HepG2 (cell line): ENCODE results near the gene ACAP3. TPM values are rescaled to one million over a fixed set of nuclear protein-coding genes. Genes with fewer than 3 reads are reported as not detected.

Experiments
- ARHGAP35 ChIP-seq: sonication (generic); formaldehyde crosslinking; IDR thresholded peaks from 2 replicates; pipeline ENCODE4 v1.9.0; 2022; ENCODE audit warnings: mild to moderate bottlenecking, inconsistent platforms, moderate library complexity, missing genetic modification reagents, borderline replicate concordance
- GABPB1 ChIP-seq: IDR thresholded peaks from 2 replicates; pipeline ENCODE4 v1.6.1; 2016; ENCODE audit warnings: mild to moderate bottlenecking, missing genetic modification reagents, moderate library complexity, missing compliant biosample characterization
- HNRNPUL1 ChIP-seq: fragments of 200-400 bp; formaldehyde crosslinking; IDR thresholded peaks from 2 replicates; pipeline ENCODE4 v1.6.1; 2017; ENCODE audit warnings: low read depth, mild to moderate bottlenecking, low read length, moderate library complexity
- KDM1A ChIP-seq: IDR thresholded peaks from 2 replicates; pipeline ENCODE4 v1.6.1; 2016; ENCODE audit warnings: missing compliant biosample characterization
- KDM6A ChIP-seq: IDR thresholded peaks from 2 replicates; pipeline ENCODE4 v1.6.1; 2016; ENCODE audit warnings: low read depth
- MYC ChIP-seq: sonication (generic); formaldehyde crosslinking; IDR thresholded peaks from 2 replicates; pipeline ENCODE4 v1.9.0; 2021; ENCODE audit warnings: missing genetic modification reagents, borderline replicate concordance
- NRL ChIP-seq: sonication (generic); formaldehyde crosslinking; IDR thresholded peaks from 2 replicates; pipeline ENCODE4 v1.5.0; 2020; ENCODE audit warnings: missing genetic modification reagents, mild to moderate bottlenecking, moderate library complexity, borderline replicate concordance
- REPIN1 ChIP-seq: sonication (generic); formaldehyde crosslinking; IDR thresholded peaks from 2 replicates; pipeline ENCODE4 v1.8.0; 2022; ENCODE audit warnings: missing genetic modification reagents, low read depth, mild to moderate bottlenecking, borderline replicate concordance
- SRSF9 ChIP-seq: fragments of 200-400 bp; formaldehyde crosslinking; IDR thresholded peaks from 2 replicates; pipeline ENCODE4 v1.6.1; 2018; ENCODE audit warnings: borderline replicate concordance, mild to moderate bottlenecking, low read depth, low read length; ENCODE audit not compliant: insufficient read depth, poor library complexity, severe bottlenecking
- SRY ChIP-seq: sonication (generic); formaldehyde crosslinking; IDR thresholded peaks from 2 replicates; pipeline ENCODE4 v1.8.0; 2022; ENCODE audit warnings: mild to moderate bottlenecking, missing genetic modification reagents
- ZBTB1 ChIP-seq: sonication (generic); formaldehyde crosslinking; IDR thresholded peaks from 2 replicates; pipeline ENCODE4 v1.4.0; 2020; ENCODE audit warnings: missing genetic modification reagents, borderline replicate concordance
- ZBTB20 ChIP-seq: sonication (generic); formaldehyde crosslinking; IDR thresholded peaks from 2 replicates; pipeline ENCODE4 v1.8.1; 2023; ENCODE audit warnings: missing genetic modification reagents, low read depth, mild to moderate bottlenecking, borderline replicate concordance
- ZFP36 ChIP-seq: fragments of 150-350 bp; IDR thresholded peaks from 2 replicates; pipeline ENCODE4 v1.6.1; 2018; ENCODE audit warnings: borderline replicate concordance, low read length, low read depth; ENCODE audit not compliant: partially characterized antibody
- ZNF773 ChIP-seq: sonication (generic); formaldehyde crosslinking; IDR thresholded peaks from 2 replicates; pipeline ENCODE4 v1.4.0; 2020; ENCODE audit warnings: missing genetic modification reagents, borderline replicate concordance
- polyA plus RNA-seq, 8 experiments: library from polyadenylated mRNA; depleted of rRNA in 3 of 8; stranded (reverse) in 7 of 8; unstranded in 1 of 8; fragments of >200 nt; fragmentation: Illumina TruSeq in 4 of 8; extraction: Trizol in 4 of 8; gene quantifications; 2 replicates each; pipeline versions ENCODE4 v1.2.1 to v1.2.3, GENCODE V29; 2011 to 2016; ENCODE audit warnings: low read depth in 4 of 8, missing spikeins in 1 of 8, mixed read lengths in 1 of 8; ENCODE audit not compliant: insufficient read depth in 1 of 8
- total RNA-seq, 5 experiments: library from RNA; depleted of rRNA; stranded (reverse); fragments of >200 nt; fragmentation: Illumina TruSeq; extraction: Trizol; gene quantifications; 2 replicates each; pipeline ENCODE4 v1.2.3, GENCODE V29; 2016; ENCODE audit warnings: low read depth in 1 of 5
- TF ChIP-seq, protein P1 (sequence below): sonication (generic); formaldehyde crosslinking; IDR thresholded peaks from 2 replicates; pipeline ENCODE4 v1.5.1; 2020; ENCODE audit warnings: mild to moderate bottlenecking, missing genetic modification reagents, moderate library complexity
- TF ChIP-seq, protein P2 (sequence below): sonication (generic); formaldehyde crosslinking; IDR thresholded peaks from 2 replicates; pipeline ENCODE4 v1.4.0; 2020; ENCODE audit warnings: missing genetic modification reagents, mild to moderate bottlenecking, borderline replicate concordance
- TF ChIP-seq, protein P3 (sequence below), 2 experiments: sonication (generic) in 1 of 2; formaldehyde crosslinking in 1 of 2; IDR thresholded peaks; 2 replicates each; pipeline versions ENCODE4 v1.4.0 to v1.6.1; 2016 to 2020; ENCODE audit warnings: borderline replicate concordance in 1 of 2, low read depth in 1 of 2, mild to moderate bottlenecking in 1 of 2, missing genetic modification reagents in 1 of 2

The ACAP3 gene
- total and polyA plus RNA-seq, 2 of the 13 experiments (the other 11 are each of a cell fraction or from before 2014, with no cell fraction given): 29.4 to 50.8 TPM

DNA sequence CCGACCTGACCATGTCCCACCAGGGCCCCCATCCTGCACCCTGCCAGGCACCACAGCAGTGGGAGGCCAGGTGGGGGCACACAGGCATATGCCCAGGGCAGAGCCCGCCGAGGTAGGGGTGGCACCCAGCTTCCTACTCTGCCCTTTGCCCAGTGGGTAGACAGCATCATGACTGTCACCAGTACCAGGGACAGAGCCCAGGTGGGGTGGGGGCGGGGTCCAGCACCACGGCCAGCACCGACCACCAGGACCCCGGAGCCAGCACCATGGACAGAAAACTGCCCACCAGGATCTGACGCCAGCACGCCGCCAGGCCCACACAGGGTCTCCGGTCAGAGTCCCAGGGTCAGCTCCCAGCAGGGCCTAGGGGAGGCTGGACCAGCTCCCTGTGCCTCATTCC, 27.1 kb upstream of the ACAP3 start (continued):
- TF ChIP-seq, protein P1, sequence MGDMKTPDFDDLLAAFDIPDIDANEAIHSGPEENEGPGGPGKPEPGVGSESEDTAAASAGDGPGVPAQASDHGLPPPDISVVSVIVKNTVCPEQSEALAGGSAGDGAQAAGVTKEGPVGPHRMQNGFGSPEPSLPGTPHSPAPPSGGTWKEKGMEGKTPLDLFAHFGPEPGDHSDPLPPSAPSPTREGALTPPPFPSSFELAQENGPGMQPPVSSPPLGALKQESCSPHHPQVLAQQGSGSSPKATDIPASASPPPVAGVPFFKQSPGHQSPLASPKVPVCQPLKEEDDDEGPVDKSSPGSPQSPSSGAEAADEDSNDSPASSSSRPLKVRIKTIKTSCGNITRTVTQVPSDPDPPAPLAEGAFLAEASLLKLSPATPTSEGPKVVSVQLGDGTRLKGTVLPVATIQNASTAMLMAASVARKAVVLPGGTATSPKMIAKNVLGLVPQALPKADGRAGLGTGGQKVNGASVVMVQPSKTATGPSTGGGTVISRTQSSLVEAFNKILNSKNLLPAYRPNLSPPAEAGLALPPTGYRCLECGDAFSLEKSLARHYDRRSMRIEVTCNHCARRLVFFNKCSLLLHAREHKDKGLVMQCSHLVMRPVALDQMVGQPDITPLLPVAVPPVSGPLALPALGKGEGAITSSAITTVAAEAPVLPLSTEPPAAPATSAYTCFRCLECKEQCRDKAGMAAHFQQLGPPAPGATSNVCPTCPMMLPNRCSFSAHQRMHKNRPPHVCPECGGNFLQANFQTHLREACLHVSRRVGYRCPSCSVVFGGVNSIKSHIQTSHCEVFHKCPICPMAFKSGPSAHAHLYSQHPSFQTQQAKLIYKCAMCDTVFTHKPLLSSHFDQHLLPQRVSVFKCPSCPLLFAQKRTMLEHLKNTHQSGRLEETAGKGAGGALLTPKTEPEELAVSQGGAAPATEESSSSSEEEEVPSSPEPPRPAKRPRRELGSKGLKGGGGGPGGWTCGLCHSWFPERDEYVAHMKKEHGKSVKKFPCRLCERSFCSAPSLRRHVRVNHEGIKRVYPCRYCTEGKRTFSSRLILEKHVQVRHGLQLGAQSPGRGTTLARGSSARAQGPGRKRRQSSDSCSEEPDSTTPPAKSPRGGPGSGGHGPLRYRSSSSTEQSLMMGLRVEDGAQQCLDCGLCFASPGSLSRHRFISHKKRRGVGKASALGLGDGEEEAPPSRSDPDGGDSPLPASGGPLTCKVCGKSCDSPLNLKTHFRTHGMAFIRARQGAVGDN: peak; percentile 51
- TF ChIP-seq ZBTB20 (CRISPR knock-in tag) (peak; percentile 64; the same call in 1 of the 2 replicates), GABPB1 (CRISPR knock-in tag) (peak; percentile 42; the same call in 1 of the 2 replicates), SRY (CRISPR knock-in tag) (peak; percentile 84; the same call in 1 of the 2 replicates), NRL (CRISPR knock-in tag) (no peak), KDM6A (no peak), SRSF9 (no peak), MYC (CRISPR knock-in tag) (peak; percentile 36; the same call in 1 of the 2 replicates), ZFP36 (no peak), ZBTB1 (CRISPR knock-in tag) (0 out of 2 replicates have a peak, but pooled peaks have one; percentile 57), KDM1A (CRISPR knock-in tag) (no peak), REPIN1 (CRISPR knock-in tag) (no peak), HNRNPUL1 (no peak), ZNF773 (CRISPR knock-in tag) (peak; percentile 70; the same call in 1 of the 2 replicates), ARHGAP35 (CRISPR knock-in tag) (peak; percentile 87; the same call in 1 of the 2 replicates)
- TF ChIP-seq, protein P2, sequence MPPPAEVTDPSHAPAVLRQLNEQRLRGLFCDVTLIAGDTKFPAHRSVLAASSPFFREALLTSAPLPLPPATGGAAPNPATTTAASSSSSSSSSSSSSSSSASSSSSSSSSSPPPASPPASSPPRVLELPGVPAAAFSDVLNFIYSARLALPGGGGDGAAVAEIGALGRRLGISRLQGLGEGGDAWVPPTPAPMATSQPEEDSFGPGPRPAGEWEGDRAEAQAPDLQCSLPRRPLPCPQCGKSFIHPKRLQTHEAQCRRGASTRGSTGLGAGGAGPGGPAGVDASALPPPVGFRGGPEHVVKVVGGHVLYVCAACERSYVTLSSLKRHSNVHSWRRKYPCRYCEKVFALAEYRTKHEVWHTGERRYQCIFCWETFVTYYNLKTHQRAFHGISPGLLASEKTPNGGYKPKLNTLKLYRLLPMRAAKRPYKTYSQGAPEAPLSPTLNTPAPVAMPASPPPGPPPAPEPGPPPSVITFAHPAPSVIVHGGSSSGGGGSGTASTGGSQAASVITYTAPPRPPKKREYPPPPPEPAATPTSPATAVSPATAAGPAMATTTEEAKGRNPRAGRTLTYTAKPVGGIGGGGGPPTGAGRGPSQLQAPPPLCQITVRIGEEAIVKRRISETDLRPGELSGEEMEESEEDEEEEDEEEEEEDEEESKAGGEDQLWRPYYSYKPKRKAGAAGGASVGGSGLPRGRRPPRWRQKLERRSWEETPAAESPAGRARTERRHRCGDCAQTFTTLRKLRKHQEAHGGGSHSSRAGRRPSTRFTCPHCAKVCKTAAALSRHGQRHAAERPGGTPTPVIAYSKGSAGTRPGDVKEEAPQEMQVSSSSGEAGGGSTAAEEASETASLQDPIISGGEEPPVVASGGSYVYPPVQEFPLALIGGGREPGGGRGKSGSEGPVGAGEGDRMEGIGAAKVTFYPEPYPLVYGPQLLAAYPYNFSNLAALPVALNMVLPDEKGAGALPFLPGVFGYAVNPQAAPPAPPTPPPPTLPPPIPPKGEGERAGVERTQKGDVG (CRISPR knock-in tag): no peak
- TF ChIP-seq, protein P3, sequence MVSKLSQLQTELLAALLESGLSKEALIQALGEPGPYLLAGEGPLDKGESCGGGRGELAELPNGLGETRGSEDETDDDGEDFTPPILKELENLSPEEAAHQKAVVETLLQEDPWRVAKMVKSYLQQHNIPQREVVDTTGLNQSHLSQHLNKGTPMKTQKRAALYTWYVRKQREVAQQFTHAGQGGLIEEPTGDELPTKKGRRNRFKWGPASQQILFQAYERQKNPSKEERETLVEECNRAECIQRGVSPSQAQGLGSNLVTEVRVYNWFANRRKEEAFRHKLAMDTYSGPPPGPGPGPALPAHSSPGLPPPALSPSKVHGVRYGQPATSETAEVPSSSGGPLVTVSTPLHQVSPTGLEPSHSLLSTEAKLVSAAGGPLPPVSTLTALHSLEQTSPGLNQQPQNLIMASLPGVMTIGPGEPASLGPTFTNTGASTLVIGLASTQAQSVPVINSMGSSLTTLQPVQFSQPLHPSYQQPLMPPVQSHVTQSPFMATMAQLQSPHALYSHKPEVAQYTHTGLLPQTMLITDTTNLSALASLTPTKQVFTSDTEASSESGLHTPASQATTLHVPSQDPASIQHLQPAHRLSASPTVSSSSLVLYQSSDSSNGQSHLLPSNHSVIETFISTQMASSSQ (IDR thresholded peaks at IDR 0.05; ENCODE audit: low read depth): no peak
- TF ChIP-seq, protein P3 (CRISPR knock-in tag; IDR thresholded peaks at IDR 0.05; ENCODE audit: borderline replicate concordance): no peak
